Fibroblast of skin of back (primary cell): ENCODE results near the gene SHROOM3.
"Not testable (repeated sequence)": the region's sequence is repeated elsewhere in the genome, so short reads cannot be mapped to it uniquely, and the experiment has no call there.

Source experiments
- DNase-seq: peaks from one replicate; pipeline ENCODE4 v3.0.0-alpha.2; 2013

Gene SHROOM3

GRCh38 chr4:76726631-76727030, 291.6 kb downstream of the SHROOM3 start:
- DNase-seq, result no peak

- DNase-seq, result not testable (repeated sequence)
Observed at GRCh38 chr4:76727934-76728333, 292.9 kb downstream of the SHROOM3 start.

GRCh38 chr4:76729460-76729859, 294.4 kb downstream of the SHROOM3 start:
- no peak for DNase-seq

GRCh38 chr4:76729980-76730379, 295.0 kb downstream of the SHROOM3 start:
- DNase-seq, result no peak

- no peak for DNase-seq
Observed at GRCh38 chr4:76732246-76732645, 297.2 kb downstream of the SHROOM3 start.

GRCh38 chr4:76733068-76733771, 298.2 kb downstream of the SHROOM3 start:
- peak; percentile 43 for DNase-seq

GRCh38 chr4:76736414-76736813, 301.4 kb downstream of the SHROOM3 start:
- DNase-seq, result peak; percentile 93

- DNase-seq, result no peak
Observed at GRCh38 chr4:76737180-76737579, 302.2 kb downstream of the SHROOM3 start.

GRCh38 chr4:76737771-76738085, 302.7 kb downstream of the SHROOM3 start:
- no peak for DNase-seq

- DNase-seq, result peak; percentile 93
Observed at GRCh38 chr4:76738086-76738931, 303.3 kb downstream of the SHROOM3 start.

GRCh38 chr4:76740192-76740591, 305.2 kb downstream of the SHROOM3 start:
- DNase-seq, result no peak

GRCh38 chr4:76740866-76741662, 306.0 kb downstream of the SHROOM3 start:
- DNase-seq, result no peak

GRCh38 chr4:76741663-76742020, 306.6 kb downstream of the SHROOM3 start:
- no peak for DNase-seq

- DNase-seq, result peak; percentile 96
Observed at GRCh38 chr4:76744241-76744921, 309.4 kb downstream of the SHROOM3 start.

- DNase-seq, result peak; percentile 89
Observed at GRCh38 chr4:76745240-76745639, 310.2 kb downstream of the SHROOM3 start.

- peak; percentile 80 for DNase-seq
Observed at GRCh38 chr4:76747563-76747962, 312.5 kb downstream of the SHROOM3 start.

GRCh38 chr4:76748649-76749048, 313.6 kb downstream of the SHROOM3 start:
- DNase-seq, result peak; percentile 56

GRCh38 chr4:76749355-76749754, 314.3 kb downstream of the SHROOM3 start:
- DNase-seq, result no peak

- peak; percentile 38 for DNase-seq
Observed at GRCh38 chr4:76750716-76751115, 315.7 kb downstream of the SHROOM3 start.

GRCh38 chr4:76751612-76752343, 316.7 kb downstream of the SHROOM3 start:
- no peak for DNase-seq

GRCh38 chr4:76752861-76753501, 318.0 kb downstream of the SHROOM3 start:
- peak; percentile 99 for DNase-seq
